Adrenal gland (tissue), 12 donors: ENCODE results near the gene GGA1. TPM values are rescaled to one million over a fixed set of nuclear protein-coding genes. Genes with fewer than 3 reads are reported as not detected.

Source experiments
- DNase-seq, 7 donors: peaks; one replicate each; pipeline ENCODE4 v3.0.0-alpha.2; 2019 to 2020
- H3K27ac ChIP-seq, 5 donors: fragments of 200-600 bp; sonication (generic) in 4 of 5; 1 replicate in 3 of 5; 2 replicates in 2 of 5; pipeline versions ENCODE4 v1.5.1 to v1.8.0; 2016 to 2020; ENCODE audit warnings: mild to moderate bottlenecking in 1 of 5
- H3K27me3 ChIP-seq: fragments of 200-600 bp; 2 replicates; pipeline ENCODE4 v1.8.0; 2021
- H3K36me3 ChIP-seq, 2 donors: fragments of 200-600 bp; replicated peaks in 1 of 2; 1 replicate in 1 of 2; 2 replicates in 1 of 2; pipeline versions ENCODE4 v1.5.1 to v1.8.0; 2018 to 2022
- H3K4me1 ChIP-seq, 2 donors: fragments of 200-600 bp; replicated peaks in 1 of 2; 1 replicate in 1 of 2; 2 replicates in 1 of 2; pipeline versions ENCODE4 v1.5.1 to v1.8.0; 2018 to 2021
- H3K4me3 ChIP-seq, 4 donors: fragments of 200-600 bp; sonication (generic) in 3 of 4; one replicate each; pipeline ENCODE4 v1.5.1; 2016 to 2018
- H3K9me3 ChIP-seq, 3 donors: fragments of 200-600 bp; sonication (generic) in 1 of 3; replicated peaks in 1 of 3; 1 replicate in 2 of 3; 2 replicates in 1 of 3; pipeline versions ENCODE4 v1.5.1 to v1.8.0; 2016 to 2021
- POLR2A ChIP-seq, 2 donors: fragments of 450-650 bp; IDR thresholded peaks; one replicate each; pipeline ENCODE4 v1.6.1; 2017; ENCODE audit warnings: antibody characterized with exemption in 2 of 2, mild to moderate bottlenecking in 2 of 2, moderate library complexity in 1 of 2
- WGBS, 4 donors: extraction: QIAGEN DNeasy Blood & Tissue Kit in 2 of 4; methylation state at CpG; one replicate each; pipeline versions ENCODE4 v1.1.5 to v1.1.7; 2013 to 2017; 5-methylcytosine and 5-hydroxymethylcytosine counted together
- intact Hi-C, 2 donors: fragments of 100-400 bp; cut with DNase I; formaldehyde crosslinking; loops; one replicate each; pipeline versions ENCODE4 v1.14.1 to v1.15.0; 2022 to 2023
- polyA plus RNA-seq, 3 donors: library from polyadenylated mRNA; stranded (reverse); fragments of 200-250 nt in 2 of 3; fragments of 350-450 nt in 1 of 3; fragmentation: Illumina TruSeq in 1 of 3; extraction: RNeasy Lipid Tissue Mini Kit (QIAGEN cat#74804) in 1 of 3; gene quantifications; one replicate each; pipeline ENCODE4 v1.2.3, GENCODE V29; 2013 to 2014
- total RNA-seq, 9 donors: library from RNA; depleted of rRNA in 4 of 9; stranded (reverse); fragments of >200 nt in 4 of 9; fragments of 120-200 nt in 1 of 9; fragmentation: NEBNext Ultra II Directional in 1 of 9; extraction: Animal tissue kit (Norgen Biotek cat#: 25700) in 1 of 9; gene quantifications; one replicate each; pipeline versions ENCODE4 v1.1.0 to v1.2.4, GENCODE V29; 2013 to 2023
- TF ChIP-seq, protein P1 (sequence below), 6 experiments: fragments of 450-650 bp in 4 of 6; fragments of 200-600 bp in 2 of 6; sonication (generic) in 1 of 6; IDR thresholded peaks; 1 replicate in 5 of 6; 2 replicates in 1 of 6; pipeline versions ENCODE4 v1.5.1 to v1.8.0; 2016 to 2021; ENCODE audit warnings: antibody characterized with exemption in 6 of 6, mild to moderate bottlenecking in 2 of 6, moderate library complexity in 1 of 6
- donor health status: healthy with polysubstance abuse.
- donor health status: Bipolar disorder and iron deficiency.
- donor health status: DM: yes; HTN: yes; CAD: no.
- donor health status: DM: no; HTN: no; CAD: no.
- donor health status: DM: no; HTN: no; CAD: no.
- donor health status: DM: yes; HTN: yes; CAD: no.

Gene GGA1
- total and polyA plus RNA-seq, 12 donors = 30.6 to 160 (median 65.6) TPM

DNA sequence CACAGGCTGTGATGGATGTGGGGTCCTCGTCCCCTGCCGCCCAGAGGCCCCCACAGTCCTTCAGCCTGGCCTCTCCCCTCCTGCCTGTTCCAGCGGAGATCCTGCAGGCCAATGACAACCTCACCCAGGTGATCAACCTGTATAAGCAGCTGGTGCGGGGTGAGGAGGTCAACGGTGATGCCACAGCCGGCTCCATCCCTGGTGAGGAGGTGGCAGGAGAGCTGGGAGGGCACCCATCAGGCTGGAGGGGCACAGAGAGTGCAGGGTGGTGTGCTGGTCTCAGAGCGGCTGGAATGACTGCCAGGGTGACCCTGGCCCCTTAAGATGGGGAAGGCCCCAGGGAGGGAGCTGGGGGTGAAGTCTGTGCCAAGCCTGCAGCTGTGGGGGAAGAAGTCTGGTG, 16.2 kb downstream of the GGA1 start:
- H3K27ac ChIP-seq = peak overlapping the region in 1 of 5 donors; percentile 40
- no peaks in the 10 kb centered on the region for H3K27me3 ChIP-seq
- 87 to 95% (median 92%) methylated on average over 5 to 7 of the region's 7 CpGs for WGBS, 4 donors
- peaks cover 0 to 40% of the 10 kb centered on the region in 2 donors for H3K36me3 ChIP-seq
- H3K9me3 ChIP-seq = no peaks in the 10 kb centered on the region
- intact Hi-C loops = loop anchor here (5.0 kb wide), 2 partner anchors 57 to 167 kb away; no protein-coding TSS in a partner anchor
- TF ChIP-seq POLR2A (IDR thresholded peaks at IDR 0.05) = no peak
- TF ChIP-seq, protein P1, sequence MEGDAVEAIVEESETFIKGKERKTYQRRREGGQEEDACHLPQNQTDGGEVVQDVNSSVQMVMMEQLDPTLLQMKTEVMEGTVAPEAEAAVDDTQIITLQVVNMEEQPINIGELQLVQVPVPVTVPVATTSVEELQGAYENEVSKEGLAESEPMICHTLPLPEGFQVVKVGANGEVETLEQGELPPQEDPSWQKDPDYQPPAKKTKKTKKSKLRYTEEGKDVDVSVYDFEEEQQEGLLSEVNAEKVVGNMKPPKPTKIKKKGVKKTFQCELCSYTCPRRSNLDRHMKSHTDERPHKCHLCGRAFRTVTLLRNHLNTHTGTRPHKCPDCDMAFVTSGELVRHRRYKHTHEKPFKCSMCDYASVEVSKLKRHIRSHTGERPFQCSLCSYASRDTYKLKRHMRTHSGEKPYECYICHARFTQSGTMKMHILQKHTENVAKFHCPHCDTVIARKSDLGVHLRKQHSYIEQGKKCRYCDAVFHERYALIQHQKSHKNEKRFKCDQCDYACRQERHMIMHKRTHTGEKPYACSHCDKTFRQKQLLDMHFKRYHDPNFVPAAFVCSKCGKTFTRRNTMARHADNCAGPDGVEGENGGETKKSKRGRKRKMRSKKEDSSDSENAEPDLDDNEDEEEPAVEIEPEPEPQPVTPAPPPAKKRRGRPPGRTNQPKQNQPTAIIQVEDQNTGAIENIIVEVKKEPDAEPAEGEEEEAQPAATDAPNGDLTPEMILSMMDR (IDR thresholded peaks at IDR 0.05) = no peak
- H3K4me3 ChIP-seq = no peak overlapping the region
- no peak for DNase-seq
- peaks cover 0 to 19% of the 10 kb centered on the region in 2 donors for H3K4me1 ChIP-seq

DNA sequence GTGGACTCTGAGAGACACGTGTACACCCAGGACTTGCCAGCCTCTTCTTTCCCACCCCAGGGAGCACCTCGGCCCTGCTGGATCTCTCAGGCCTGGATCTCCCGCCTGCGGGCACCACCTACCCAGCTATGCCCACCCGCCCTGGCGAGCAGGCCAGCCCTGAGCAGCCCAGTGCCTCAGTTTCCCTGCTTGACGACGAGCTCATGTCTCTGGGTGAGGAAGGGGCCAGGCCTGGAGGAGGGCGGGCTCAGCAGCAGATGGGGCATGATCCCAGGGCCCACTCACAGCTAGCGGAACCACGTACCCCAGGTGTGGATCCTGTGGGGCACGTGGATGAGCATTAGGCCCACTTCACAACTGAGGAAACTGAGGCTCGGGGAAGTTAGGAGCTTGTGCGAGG, 17.1 kb downstream of the GGA1 start:
- no peak for TF ChIP-seq POLR2A (IDR thresholded peaks at IDR 0.05)
- TF ChIP-seq, protein P1 (IDR thresholded peaks at IDR 0.05) = no peak
- no peak overlapping the region for H3K4me3 ChIP-seq
- peaks cover 0 to 19% of the 10 kb centered on the region in 2 donors for H3K4me1 ChIP-seq
- DNase-seq = no peak
- H3K27ac ChIP-seq = peak overlapping the region in 1 of 5 donors; percentile 69
- H3K9me3 ChIP-seq = no peaks in the 10 kb centered on the region
- intact Hi-C loops = no loop called here
- peaks cover 0 to 31% of the 10 kb centered on the region in 2 donors for H3K36me3 ChIP-seq
- H3K27me3 ChIP-seq = no peaks in the 10 kb centered on the region
- 88 to 93% (median 89%) methylated on average over 9 to 14 of the region's 14 CpGs for WGBS, 4 donors

DNA sequence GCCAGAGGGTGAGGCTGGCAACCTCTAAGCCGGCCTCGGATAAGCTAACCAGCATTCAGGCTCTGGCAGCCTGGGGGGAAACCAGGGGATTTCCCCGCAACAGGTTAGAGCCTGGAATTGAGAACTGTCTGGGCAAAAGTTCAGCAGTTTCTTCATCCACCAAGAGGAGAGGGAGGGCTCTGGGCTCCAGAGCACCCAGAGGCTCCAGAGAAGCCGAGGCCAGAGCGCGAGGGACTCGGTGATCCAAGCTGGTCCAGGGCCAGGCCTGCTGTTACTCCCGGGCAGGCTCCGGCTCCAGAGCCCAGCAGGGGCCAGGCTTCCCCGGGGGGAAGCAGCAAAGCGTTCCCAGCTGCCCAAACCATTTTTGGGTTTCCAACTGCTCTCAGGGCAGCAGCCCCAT, 17.5 kb downstream of the GGA1 start:
- 60 to 80% (median 74%) methylated on average over 3 to 11 of the region's 11 CpGs for WGBS, 4 donors
- peaks cover 0 to 30% of the 10 kb centered on the region in 2 donors for H3K36me3 ChIP-seq

DNA sequence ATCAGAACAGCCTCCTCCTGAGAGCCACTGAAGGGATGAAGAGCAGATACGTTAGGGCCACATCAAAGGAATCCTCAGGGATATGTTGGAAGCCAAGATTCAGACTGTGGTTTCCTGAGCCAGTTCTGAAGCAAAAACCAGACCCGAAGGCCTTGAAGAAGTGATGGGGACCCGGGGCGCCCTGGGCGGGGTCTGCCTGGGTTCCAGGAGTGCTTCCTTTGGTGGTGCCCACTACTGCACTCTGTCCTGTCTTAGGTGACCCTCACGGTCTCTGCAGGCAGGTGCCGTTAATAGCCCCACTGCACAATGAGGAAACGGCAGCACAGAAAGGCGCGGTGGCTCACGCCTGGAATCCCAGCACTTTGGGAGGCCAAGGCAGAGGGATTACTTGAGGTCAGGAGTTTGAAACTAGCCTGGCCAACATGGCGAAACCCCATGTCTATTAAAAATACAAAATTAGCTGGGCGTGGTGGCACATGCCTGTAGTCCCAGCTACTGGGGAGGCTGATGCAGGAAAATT, 18.0 kb downstream of the GGA1 start:
- Histone ChIP-seq H3K27ac (peak overlapping the region in 2 of 5 donors; percentile 34 to 69), H3K27me3 (no peaks in the 10 kb centered on the region), H3K9me3 (no peaks in the 10 kb centered on the region), H3K4me1 (peaks cover 0 to 19% of the 10 kb centered on the region in 2 donors), H3K4me3 (no peak overlapping the region), H3K36me3 (peaks cover 0 to 30% of the 10 kb centered on the region in 2 donors)
- TF ChIP-seq, protein P1 (IDR thresholded peaks at IDR 0.05) = no peak
- TF ChIP-seq POLR2A (IDR thresholded peaks at IDR 0.05) = no peak
- 76 to 93% (median 84%) methylated on average over 13 of the region's 13 CpGs for WGBS, 4 donors
- DNase-seq = no peak
- intact Hi-C loops = no loop called here

More for the DNA sequence above, 17.5 kb downstream of the GGA1 start:
- Histone ChIP-seq H3K9me3 (no peaks in the 10 kb centered on the region), H3K27ac (peak overlapping the region in 2 of 5 donors; percentile 34 to 69), H3K4me3 (no peak overlapping the region), H3K4me1 (peaks cover 0 to 19% of the 10 kb centered on the region in 2 donors), H3K27me3 (no peaks in the 10 kb centered on the region)
- intact Hi-C loops = no loop called here
- TF ChIP-seq, protein P1 (IDR thresholded peaks at IDR 0.05) = no peak
- TF ChIP-seq POLR2A (IDR thresholded peaks at IDR 0.05) = no peak
- no peak for DNase-seq
